Endodermal cell (in vitro differentiated cells): ENCODE measurements around the gene LCORL. TPM values are rescaled to one million over a fixed set of nuclear protein-coding genes. Genes with fewer than 3 reads are reported as not detected.

Experiments used
- DNase-seq: peaks from one replicate; pipeline ENCODE4 v3.0.0-alpha.2; 2017
- H3K27ac ChIP-seq: 2 replicates; pipeline ENCODE4 v1.5.1; 2013; ENCODE audit warnings: mild to moderate bottlenecking, low read depth, low read length, moderate library complexity
- H3K27me3 ChIP-seq: 2 replicates; pipeline ENCODE4 v1.6.1; 2013; ENCODE audit warnings: mild to moderate bottlenecking, low read length, moderate library complexity; ENCODE audit not compliant: insufficient read depth, control insufficient read depth, poor library complexity, severe bottlenecking
- H3K36me3 ChIP-seq: 2 replicates; pipeline ENCODE4 v1.7.0; 2013; ENCODE audit warnings: mild to moderate bottlenecking, low read length, moderate library complexity; ENCODE audit not compliant: control insufficient read depth, insufficient read depth
- H3K4me1 ChIP-seq: one replicate; pipeline ENCODE4 v1.7.0; 2013; ENCODE audit warnings: low read length; ENCODE audit not compliant: control insufficient read depth, insufficient read depth
- H3K4me3 ChIP-seq: 2 replicates; pipeline ENCODE4 v1.5.1; 2013; ENCODE audit warnings: mild to moderate bottlenecking, low read length, moderate library complexity
- H3K9ac ChIP-seq: 2 replicates; pipeline ENCODE4 v1.6.1; 2013; ENCODE audit warnings: mild to moderate bottlenecking, low read length, moderate library complexity; ENCODE audit not compliant: poor library complexity, severe bottlenecking; ENCODE audit errors: extremely low read depth
- H3K9me3 ChIP-seq: 2 replicates; pipeline ENCODE4 v1.6.1; 2013; ENCODE audit warnings: mild to moderate bottlenecking, low read length, moderate library complexity; ENCODE audit not compliant: control insufficient read depth
- H3K27ac Mint-ChIP-seq: 2 replicates; pipeline ENCODE4 v1.8.0; 2020; ENCODE audit warnings: mixed read lengths
- H3K27me3 Mint-ChIP-seq: 2 replicates; pipeline ENCODE4 v1.8.0; 2021; ENCODE audit warnings: mild to moderate bottlenecking, mixed read lengths; ENCODE audit not compliant: insufficient read depth
- H3K36me3 Mint-ChIP-seq: 2 replicates; pipeline ENCODE4 v1.8.0; 2020; ENCODE audit warnings: low read depth, mixed read lengths
- H3K4me1 Mint-ChIP-seq: 2 replicates; pipeline ENCODE4 v1.8.0; 2020; ENCODE audit warnings: mixed read lengths
- H3K4me3 Mint-ChIP-seq: 2 replicates; pipeline ENCODE4 v1.8.0; 2020; ENCODE audit warnings: mild to moderate bottlenecking, moderate library complexity, mixed read lengths
- H3K9me3 Mint-ChIP-seq: 2 replicates; pipeline ENCODE4 v1.8.0; 2020; ENCODE audit warnings: mild to moderate bottlenecking, mixed read lengths
- WGBS, 2 experiments: methylation state at CpG; one replicate each; pipeline versions ENCODE4 v1.1.5 to v1.1.7; 2013; ENCODE audit warnings: missing lambda C conversion rate in 2 of 2, mixed read lengths in 1 of 2; ENCODE audit not compliant: insufficient coverage in 1 of 2, insufficient read length in 1 of 2; 5-methylcytosine and 5-hydroxymethylcytosine counted together
- total RNA-seq, 2 donors: library from RNA; stranded (reverse); fragmentation: NEBNext Ultra II Directional in 1 of 2; extraction: Animal tissue kit (Norgen Biotek cat#: 25700) in 1 of 2; gene quantifications; 2 replicates in 1 of 2; 3 replicates in 1 of 2; pipeline ENCODE4 v1.2.1, GENCODE V29; 2021
- TF ChIP-seq, protein P1 (sequence below): fragments of 200-600 bp; sonication (generic); conservative IDR thresholded peaks from 2 replicates; pipeline ENCODE4 v1.5.0; 2021; ENCODE audit warnings: antibody characterized with exemption, mild to moderate bottlenecking

LCORL gene
- total RNA-seq, 2 donors from 2014 or later: 20.4 to 34.5 TPM

DNA sequence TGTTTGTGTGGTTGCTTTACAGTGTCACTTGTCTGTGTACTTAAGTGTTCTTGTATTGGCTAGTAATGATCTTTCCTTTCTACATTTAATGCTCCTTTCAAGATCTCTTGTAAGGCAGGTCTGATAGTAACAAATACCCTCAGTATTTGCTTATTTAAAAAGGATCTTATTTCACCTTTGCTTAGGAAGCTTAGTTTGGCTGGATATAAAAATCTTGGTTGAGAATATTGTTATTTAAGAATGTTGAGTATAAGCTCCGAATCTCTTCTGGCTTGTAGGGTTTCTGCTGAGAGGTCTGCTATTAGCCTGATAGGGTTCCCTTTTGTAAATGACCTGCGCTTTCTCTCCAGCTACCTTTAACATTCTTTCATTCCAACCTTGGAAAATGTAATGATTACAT, 35.7 kb downstream of the LCORL start:
- peaks cover 30% of the 10 kb centered on the region for H3K36me3 Mint-ChIP-seq
- peaks cover 70% of the 10 kb centered on the region for H3K9me3 Mint-ChIP-seq
- peaks cover 80% of the 10 kb centered on the region for H3K9me3 ChIP-seq

DNA sequence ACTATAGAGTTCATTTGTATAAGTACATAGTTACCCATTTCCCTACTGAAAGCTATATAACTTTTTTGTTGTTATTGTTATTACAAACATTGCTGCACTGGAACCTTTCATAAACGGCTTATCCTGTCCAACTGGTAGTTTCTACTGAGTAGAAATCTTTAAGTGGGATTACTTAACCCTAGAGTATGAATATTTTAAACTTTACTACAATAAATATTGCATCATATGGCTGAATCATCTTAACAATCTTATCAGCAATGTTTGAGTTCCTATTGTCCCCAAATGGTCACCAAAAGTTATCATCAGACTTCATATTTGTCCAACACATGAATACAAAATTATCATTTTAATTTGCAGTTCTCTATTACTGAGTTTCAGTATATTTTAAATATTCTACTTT, 40.5 kb downstream of the LCORL start:
- H3K9me3 Mint-ChIP-seq: peaks cover 44% of the 10 kb centered on the region

More for the DNA sequence above, 35.7 kb downstream of the LCORL start:
- Mint-ChIP-seq H3K27ac (no peak overlapping the region), H3K27me3 (no peaks in the 10 kb centered on the region), H3K4me1 (no peaks in the 10 kb centered on the region), H3K4me3 (no peak overlapping the region)
- Histone ChIP-seq H3K4me1 (no peaks in the 10 kb centered on the region), H3K27ac (no peak overlapping the region), H3K9ac (no peak overlapping the region), H3K4me3 (peak overlapping the region; percentile 19), H3K36me3 (peaks cover 10% of the 10 kb centered on the region), H3K27me3 (no peaks in the 10 kb centered on the region)
- TF ChIP-seq, protein P1, sequence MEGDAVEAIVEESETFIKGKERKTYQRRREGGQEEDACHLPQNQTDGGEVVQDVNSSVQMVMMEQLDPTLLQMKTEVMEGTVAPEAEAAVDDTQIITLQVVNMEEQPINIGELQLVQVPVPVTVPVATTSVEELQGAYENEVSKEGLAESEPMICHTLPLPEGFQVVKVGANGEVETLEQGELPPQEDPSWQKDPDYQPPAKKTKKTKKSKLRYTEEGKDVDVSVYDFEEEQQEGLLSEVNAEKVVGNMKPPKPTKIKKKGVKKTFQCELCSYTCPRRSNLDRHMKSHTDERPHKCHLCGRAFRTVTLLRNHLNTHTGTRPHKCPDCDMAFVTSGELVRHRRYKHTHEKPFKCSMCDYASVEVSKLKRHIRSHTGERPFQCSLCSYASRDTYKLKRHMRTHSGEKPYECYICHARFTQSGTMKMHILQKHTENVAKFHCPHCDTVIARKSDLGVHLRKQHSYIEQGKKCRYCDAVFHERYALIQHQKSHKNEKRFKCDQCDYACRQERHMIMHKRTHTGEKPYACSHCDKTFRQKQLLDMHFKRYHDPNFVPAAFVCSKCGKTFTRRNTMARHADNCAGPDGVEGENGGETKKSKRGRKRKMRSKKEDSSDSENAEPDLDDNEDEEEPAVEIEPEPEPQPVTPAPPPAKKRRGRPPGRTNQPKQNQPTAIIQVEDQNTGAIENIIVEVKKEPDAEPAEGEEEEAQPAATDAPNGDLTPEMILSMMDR: no peak
- 85% methylated on average over 1 of the region's 2 CpGs; no CpG with 5 or more reads in 1 of the 2 experiments for WGBS, 2 experiments
- DNase-seq: no peak

DNA sequence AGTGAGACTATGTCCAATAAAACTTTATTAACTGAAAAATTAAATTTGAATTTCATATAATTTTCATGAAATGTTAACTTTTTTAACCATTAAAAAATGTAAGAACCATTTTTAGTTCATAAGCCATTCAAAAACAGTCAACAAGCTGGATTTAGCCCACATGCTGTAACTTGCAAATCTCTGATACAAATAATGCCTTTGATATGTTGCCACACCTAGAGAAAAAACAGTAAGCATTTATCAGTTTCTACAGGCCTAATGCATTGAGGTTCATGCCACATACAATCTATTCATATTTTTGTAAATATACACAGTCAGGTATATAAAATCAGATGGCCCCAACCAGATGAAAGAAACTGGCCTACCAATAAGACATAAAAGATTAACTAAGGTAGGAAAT, 52.8 kb downstream of the LCORL start:
- Histone ChIP-seq H3K36me3 (peaks cover 4% of the 10 kb centered on the region), H3K9ac (no peak overlapping the region), H3K9me3 (no peaks in the 10 kb centered on the region), H3K27ac (no peak overlapping the region), H3K4me3 (no peak overlapping the region), H3K4me1 (no peaks in the 10 kb centered on the region), H3K27me3 (no peaks in the 10 kb centered on the region)
- no peaks in the 10 kb centered on the region for H3K27me3 Mint-ChIP-seq
- no peak overlapping the region for H3K27ac Mint-ChIP-seq
- H3K4me1 Mint-ChIP-seq: no peaks in the 10 kb centered on the region
- no peaks in the 10 kb centered on the region for H3K36me3 Mint-ChIP-seq
- TF ChIP-seq, protein P1: no peak
- no peak overlapping the region for H3K4me3 Mint-ChIP-seq
- H3K9me3 Mint-ChIP-seq: no peaks in the 10 kb centered on the region
- DNase-seq: no peak

More for the DNA sequence above, 40.5 kb downstream of the LCORL start:
- TF ChIP-seq, protein P1: no peak
- Histone ChIP-seq H3K27me3 (no peaks in the 10 kb centered on the region), H3K9ac (no peak overlapping the region), H3K36me3 (no peaks in the 10 kb centered on the region), H3K4me3 (no peak overlapping the region), H3K27ac (no peak overlapping the region), H3K9me3 (peaks cover 42% of the 10 kb centered on the region), H3K4me1 (no peaks in the 10 kb centered on the region)
- no peak overlapping the region for H3K4me3 Mint-ChIP-seq
- H3K36me3 Mint-ChIP-seq: peaks cover 9% of the 10 kb centered on the region
- no peak overlapping the region for H3K27ac Mint-ChIP-seq
- peaks cover 3% of the 10 kb centered on the region for H3K4me1 Mint-ChIP-seq
- DNase-seq: no peak
- 67% methylated on average over 1 of the region's 1 CpG; no CpG with 5 or more reads in 1 of the 2 experiments for WGBS, 2 experiments
- no peaks in the 10 kb centered on the region for H3K27me3 Mint-ChIP-seq
